HG03521 (cell line): ENCODE measurements around the gene ABHD11.

Experiments
- ATAC-seq: cut with Tn5 transposase; IDR thresholded peaks from one replicate; pipeline ENCODE4 v1.9.1; 2021; ENCODE audit warnings: mild to moderate bottlenecking, moderate library complexity; ENCODE audit not compliant: unreplicated experiment

Gene ABHD11

DNA sequence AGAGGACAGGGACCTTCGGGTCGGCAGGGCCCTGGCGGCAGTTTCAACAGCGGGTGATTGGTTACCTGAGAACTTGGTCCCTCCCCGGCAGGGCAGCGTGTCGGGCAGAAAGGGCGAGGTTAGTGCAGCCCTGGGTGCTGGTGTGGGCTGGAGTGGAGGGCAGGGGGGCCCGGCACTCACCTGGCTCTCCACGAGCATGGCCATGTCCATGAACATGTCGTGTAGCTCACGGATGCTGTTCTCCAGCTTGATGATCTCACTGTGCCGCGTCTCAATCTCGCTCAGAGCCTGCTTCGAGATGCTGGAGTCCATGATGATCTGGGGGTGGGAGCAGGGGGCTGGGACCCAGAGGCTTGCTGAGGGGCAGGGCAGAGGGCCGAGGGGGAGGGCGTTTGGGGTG is 35.9 kb downstream of the ABHD11 start:
- ATAC-seq = no peak

DNA sequence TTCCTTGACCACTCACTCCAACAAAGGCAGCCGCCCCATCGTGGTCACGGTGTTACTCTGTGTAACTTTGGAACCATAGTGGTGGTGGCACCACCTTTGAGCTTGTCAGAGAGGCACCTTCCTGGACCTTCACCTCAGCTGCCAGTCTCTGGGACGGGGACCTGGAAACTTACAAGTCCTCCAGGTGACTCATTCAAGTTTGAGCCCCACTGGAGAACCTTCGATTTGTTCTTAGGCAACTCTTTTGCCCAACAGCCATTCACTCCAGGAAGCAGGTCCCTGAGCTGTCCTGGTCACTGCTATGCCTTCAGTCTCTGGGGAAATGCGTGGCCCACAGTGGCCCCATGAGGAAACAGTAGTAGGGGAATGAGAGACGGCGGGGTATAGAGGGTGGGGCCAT is 36.4 kb downstream of the ABHD11 start:
- ATAC-seq = no peak

DNA sequence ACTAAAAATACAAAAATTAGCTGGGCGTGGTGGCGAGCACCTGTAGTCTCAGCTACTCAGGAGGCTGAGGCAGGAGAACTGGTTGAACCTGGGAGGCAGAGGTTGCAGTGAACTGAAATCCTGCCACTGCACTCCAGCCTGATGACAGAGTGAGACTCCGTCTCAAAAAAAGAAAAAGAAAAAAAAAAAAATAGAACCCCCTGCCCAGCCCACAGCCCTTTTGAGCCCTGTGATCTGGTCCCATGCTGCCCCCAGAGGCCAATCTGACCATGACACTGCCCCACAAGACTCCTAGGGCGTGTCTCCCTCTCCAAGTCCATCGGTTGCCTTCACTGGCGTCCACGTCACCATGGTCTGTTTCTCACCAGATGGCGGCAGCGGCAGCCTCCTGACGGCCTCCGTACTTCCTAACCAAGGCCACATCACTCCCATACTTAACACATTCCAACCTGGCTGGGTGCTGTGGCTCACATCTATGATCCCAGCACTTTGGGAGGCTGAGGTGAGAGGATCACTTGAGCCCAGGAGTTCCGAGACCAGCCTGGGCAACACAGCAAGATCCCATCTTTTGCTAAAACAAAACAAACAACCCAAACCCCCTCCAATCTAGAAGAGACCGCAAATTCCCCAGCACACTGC is 37.1 kb downstream of the ABHD11 start:
- ATAC-seq = no peak

DNA sequence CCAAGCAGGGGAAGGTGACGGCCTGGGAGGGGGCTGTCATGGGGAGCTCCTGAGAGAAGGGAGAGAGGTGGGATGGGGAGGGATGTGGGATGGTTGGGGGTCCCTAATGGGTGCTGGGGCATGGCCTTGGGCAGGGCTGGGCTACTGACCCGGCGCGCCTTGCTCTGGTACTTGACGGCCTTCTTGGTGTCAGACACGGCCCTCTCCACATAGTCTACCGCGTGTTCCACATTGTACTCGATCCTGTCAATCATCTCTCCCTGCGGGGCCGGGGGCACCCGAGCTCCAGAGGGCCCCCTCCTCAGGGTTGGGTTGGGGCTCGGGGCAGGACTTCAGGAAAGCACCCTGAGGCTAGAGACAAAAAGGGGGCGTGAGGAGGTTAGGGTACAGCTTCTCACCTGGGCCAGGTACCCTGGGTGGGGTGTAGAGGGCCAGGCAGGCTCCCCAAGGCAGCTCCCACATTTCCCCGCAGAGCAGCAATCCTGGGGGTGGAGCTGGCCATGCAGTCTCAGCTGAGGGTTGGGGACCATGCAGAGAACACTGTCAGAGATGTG is 37.9 kb downstream of the ABHD11 start:
- no peak for ATAC-seq

DNA sequence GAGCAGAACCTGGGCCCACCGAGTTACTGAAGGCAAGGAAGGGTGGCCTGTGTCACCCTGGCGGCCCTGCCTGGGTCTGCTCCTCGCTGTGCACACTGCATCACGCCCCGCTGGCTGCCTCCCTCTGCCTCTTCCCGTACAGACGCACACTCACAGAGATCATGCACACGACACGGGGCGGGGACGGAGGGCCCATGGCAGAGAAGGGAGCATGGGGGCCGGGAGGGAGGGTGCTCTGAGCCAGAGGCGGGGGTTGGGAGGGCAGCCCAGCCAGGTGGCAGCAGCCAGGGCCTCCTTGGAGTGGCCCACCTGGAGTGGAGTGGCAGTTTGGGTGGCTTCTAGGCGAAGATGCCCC is 38.6 kb downstream of the ABHD11 start:
- ATAC-seq = no peak

DNA sequence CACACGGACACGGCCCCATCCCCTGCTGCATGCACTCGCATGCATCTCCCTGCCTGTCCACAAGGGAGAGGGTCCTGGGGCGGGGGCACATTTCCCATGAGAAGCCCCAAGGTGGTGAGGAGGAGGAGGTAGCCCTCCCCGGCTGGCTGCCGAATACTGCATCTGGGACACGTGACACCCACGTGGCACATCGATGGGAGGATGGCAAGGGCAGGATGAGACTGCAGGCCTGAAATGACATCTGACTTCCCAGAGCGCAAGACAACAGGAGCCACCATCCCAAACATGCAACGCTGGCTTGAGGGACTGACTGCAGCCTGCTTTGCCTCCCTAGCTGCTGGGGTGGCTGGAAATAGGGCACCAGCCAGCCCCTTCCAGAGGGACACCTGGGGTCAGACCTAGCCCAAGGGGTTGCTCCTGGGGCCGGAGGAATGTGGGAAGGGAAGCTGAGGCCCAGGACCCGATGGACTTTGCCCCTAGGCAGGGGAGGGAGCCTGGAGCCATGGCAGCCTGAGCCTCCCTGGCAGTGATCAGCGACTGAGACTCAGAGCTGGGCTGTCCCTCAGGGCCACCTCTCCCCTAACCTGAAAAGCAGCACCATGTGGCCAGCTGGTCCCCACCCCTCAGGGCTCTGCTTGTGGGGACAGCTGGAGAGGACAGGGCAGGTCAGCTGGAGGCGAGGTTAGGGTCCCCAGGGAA is 39.1 kb downstream of the ABHD11 start:
- no peak for ATAC-seq

DNA sequence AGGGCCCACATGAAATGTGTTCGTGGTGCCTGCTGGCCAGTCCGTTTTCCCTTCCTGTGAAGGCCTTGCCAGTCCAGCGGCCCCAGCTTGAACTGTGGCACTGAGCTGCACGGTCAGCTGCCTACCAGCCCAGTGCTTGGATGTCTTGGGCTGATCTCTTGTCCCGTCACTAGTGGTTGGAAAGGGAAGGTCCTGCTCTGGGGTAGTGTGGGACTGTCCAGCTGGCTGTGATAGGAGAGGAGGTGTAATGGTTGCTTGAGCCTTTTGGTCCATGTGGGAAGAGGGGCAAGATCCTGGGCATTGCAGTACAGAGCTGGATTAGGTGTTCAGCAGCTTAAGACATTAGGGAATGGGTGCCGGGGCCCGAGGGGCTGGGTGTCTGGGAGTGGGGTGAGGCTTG is 40.2 kb downstream of the ABHD11 start:
- ATAC-seq = no peak

DNA sequence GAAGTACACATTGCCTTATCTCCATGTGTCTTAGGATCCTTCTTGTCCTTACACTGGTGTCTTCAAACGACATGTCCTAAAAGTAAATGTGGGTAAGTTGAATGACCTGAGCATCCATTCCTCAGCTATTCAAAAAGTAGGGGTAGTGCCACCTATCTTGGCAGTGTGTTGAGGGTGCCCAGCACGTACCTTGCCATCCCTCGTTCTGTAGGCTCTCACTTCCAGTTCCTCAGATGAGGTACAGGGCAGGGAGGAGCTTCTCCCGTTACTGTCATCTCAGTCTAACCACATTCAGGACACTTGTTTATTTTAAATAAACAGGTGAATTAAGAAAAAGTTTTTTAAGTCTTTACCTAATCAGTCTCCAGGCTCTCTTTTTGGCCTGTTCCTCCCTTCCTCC is 42.2 kb downstream of the ABHD11 start:
- ATAC-seq = no peak

DNA sequence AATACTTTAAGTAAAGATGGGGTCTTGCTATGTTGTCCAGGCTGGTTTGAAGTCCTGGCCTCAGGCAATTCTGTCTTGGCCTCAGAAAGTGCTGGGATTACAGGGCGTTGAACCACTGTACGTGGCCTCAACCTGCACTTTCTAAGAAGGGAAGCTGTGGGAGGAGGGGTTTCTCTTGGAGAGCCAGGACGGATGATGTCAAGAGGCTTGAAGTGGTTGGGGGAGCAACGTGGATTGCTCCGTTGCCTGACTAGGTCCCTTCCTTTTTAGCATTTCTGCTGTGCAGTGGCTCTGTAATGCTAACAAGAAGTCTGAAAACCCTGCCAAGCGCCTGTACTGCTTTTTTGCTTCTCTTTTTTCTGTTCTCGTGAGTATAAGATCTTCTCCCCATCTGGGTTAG is 48.0 kb downstream of the ABHD11 start:
- no peak for ATAC-seq

DNA sequence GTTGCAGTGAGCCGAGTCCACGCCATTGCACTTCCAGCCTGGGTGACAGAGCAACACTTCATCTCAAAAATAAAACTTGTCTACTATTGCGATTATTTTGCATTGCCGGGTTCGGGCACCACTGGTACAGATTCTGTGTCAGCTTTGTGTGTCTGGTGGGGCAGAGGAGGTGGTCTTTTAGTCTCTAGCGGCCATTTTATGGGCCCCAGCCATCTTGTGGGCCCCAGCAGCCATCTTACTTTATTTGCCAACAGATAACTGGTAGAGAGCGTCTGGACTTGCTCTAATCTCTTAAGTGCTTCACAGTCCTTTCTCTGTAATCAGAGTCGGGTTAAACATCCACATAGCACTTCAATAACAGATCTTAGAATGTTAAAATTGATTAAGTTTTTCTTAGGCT is 50.3 kb downstream of the ABHD11 start:
- ATAC-seq = no peak
